Stimulated activated CD4-positive, alpha-beta T cell treated with anti-CD3 and anti-CD28 coated beads, Interleukin-15, amount 100 ng/mL, for 1 hour (primary cell): ENCODE results near the gene SLC37A2.
"Not testable (repeated sequence)": the region's sequence is repeated elsewhere in the genome, so short reads cannot be mapped to it uniquely, and the experiment has no call there.

Experiments used
- DNase-seq, 2 donors: peaks; one replicate each; pipeline ENCODE4 v3.0.0-alpha.2; 2020; ENCODE audit warnings: low read depth in 1 of 2, low spot score in 1 of 2

The SLC37A2 gene

GRCh38 chr11:125062931-125063428 lies at the start of gene SLC37A2:
TSS of gene SLC37A2 (plus strand) at chr11:125063305. CDS start at chr11:125063368, 63 bp downstream.
- peak in 1 of 2 donors; percentile 16 for DNase-seq

GRCh38 chr11:125016413-125016812 lies 46.7 kb upstream of the SLC37A2 start:
- DNase-seq: no peak

- DNase-seq: no peak
Measured at GRCh38 chr11:125020342-125020741, 42.8 kb upstream of the SLC37A2 start.

- DNase-seq: no peak
Measured at GRCh38 chr11:125022551-125022950, 40.6 kb upstream of the SLC37A2 start.

GRCh38 chr11:125025968-125026367 lies 37.1 kb upstream of the SLC37A2 start:
- no peak for DNase-seq

- DNase-seq: not testable (repeated sequence)
Measured at GRCh38 chr11:125029431-125029830, 33.7 kb upstream of the SLC37A2 start.

- DNase-seq: no peak
Measured at GRCh38 chr11:125036933-125037332, 26.2 kb upstream of the SLC37A2 start.

- DNase-seq: no peak
Measured at GRCh38 chr11:125049164-125049792, 13.8 kb upstream of the SLC37A2 start.

- DNase-seq: no peak
Measured at GRCh38 chr11:125052047-125052446, 11.1 kb upstream of the SLC37A2 start.

GRCh38 chr11:125053167-125053566 lies 9.9 kb upstream of the SLC37A2 start:
- DNase-seq: no peak

- no peak for DNase-seq
Measured at GRCh38 chr11:125055107-125055715, 7.9 kb upstream of the SLC37A2 start.

- not testable (repeated sequence) for DNase-seq
Measured at GRCh38 chr11:125056111-125056510, 7.0 kb upstream of the SLC37A2 start.

GRCh38 chr11:125056931-125057692 lies 6.0 kb upstream of the SLC37A2 start:
- no peak for DNase-seq

- DNase-seq: no peak
Measured at GRCh38 chr11:125057693-125058016, 5.5 kb upstream of the SLC37A2 start.

- DNase-seq: no peak
Measured at GRCh38 chr11:125061281-125061680, 1.8 kb upstream of the SLC37A2 start.

- no peak for DNase-seq
Measured at GRCh38 chr11:125062218-125062930, 731 bp upstream of the SLC37A2 start.

- no peak for DNase-seq
Measured at GRCh38 chr11:125063429-125064043, 431 bp downstream of the SLC37A2 start.

- DNase-seq: no peak
Measured at GRCh38 chr11:125064070-125064469, 965 bp downstream of the SLC37A2 start.

GRCh38 chr11:125068368-125068767 lies 5.3 kb downstream of the SLC37A2 start:
- DNase-seq: no peak

GRCh38 chr11:125069008-125069407 lies 5.9 kb downstream of the SLC37A2 start:
- no peak for DNase-seq

- DNase-seq: no peak
Measured at GRCh38 chr11:125069796-125070195, 6.7 kb downstream of the SLC37A2 start.
